IMR-90 (cell line): ENCODE data around the gene ZAP70. TPM values are rescaled to one million over a fixed set of nuclear protein-coding genes. Genes with fewer than 3 reads are reported as not detected.

Experiments used
- ATAC-seq: fragments of 200-7000 bp; cut with Tn5 transposase; 2 replicates; pipeline ENCODE4 v1.9.1; 2020; ENCODE audit warnings: low read depth, mild to moderate bottlenecking, moderate library complexity
- BruUV-seq: library from RNA; stranded (reverse); fragments of 400-500 nt; replicated peaks from 2 replicates; lab custom pipeline; 2021; lab: Mats Ljungman, UMichigan
- CTCF ChIA-PET: fragments of 300-600 bp; formaldehyde crosslinking; extraction: SDS; loops from one replicate; lab custom pipeline; 2021; ENCODE audit warnings: antibody characterized with exemption; lab: Yijun Ruan, JAX
- POLR2A ChIA-PET: fragments of 300-600 bp; sonication (Branson Sonifier 250); formaldehyde crosslinking; loops from one replicate; lab custom pipeline; 2022; ENCODE audit warnings: antibody characterized with exemption; ENCODE audit not compliant: unreplicated experiment; lab: Charles Lee
- DNase-seq: peaks from one replicate; pipeline ENCODE4 v3.0.0; 2013
- H2AFZ ChIP-seq: replicated peaks from 2 replicates; pipeline ENCODE3; 2013; ENCODE audit warnings: low read length, mild to moderate bottlenecking; ENCODE audit not compliant: poor library complexity
- H2AK5ac ChIP-seq: 2 replicates; pipeline ENCODE4 v1.6.1; 2013; ENCODE audit warnings: low read depth, low read length, inconsistent platforms
- H2AK9ac ChIP-seq: replicated peaks from 2 replicates; pipeline ENCODE3; 2013; ENCODE audit warnings: mild to moderate bottlenecking, low read depth, low read length, moderate library complexity; ENCODE audit not compliant: poor library complexity
- H2BK120ac ChIP-seq: 2 replicates; pipeline ENCODE4 v1.6.1; 2013; ENCODE audit warnings: low read depth, low read length, inconsistent platforms
- H2BK15ac ChIP-seq: 3 replicates; pipeline ENCODE4 v1.6.1; 2013; ENCODE audit warnings: low read depth, low read length, inconsistent platforms
- H2BK20ac ChIP-seq: 2 replicates; pipeline ENCODE4 v1.6.1; 2013; ENCODE audit warnings: low read depth, mild to moderate bottlenecking, inconsistent platforms, low read length, moderate library complexity
- H2BK5ac ChIP-seq: 2 replicates; pipeline ENCODE4 v1.6.1; 2013; ENCODE audit warnings: mild to moderate bottlenecking, low read depth, low read length, inconsistent platforms; ENCODE audit not compliant: poor library complexity, severe bottlenecking
- H3K14ac ChIP-seq: replicated peaks from 2 replicates; pipeline ENCODE4 v1.6.1; 2013; ENCODE audit warnings: low read depth, low read length, inconsistent platforms
- H3K18ac ChIP-seq: 2 replicates; pipeline ENCODE4 v1.6.1; 2013; ENCODE audit warnings: low read depth, low read length, control low read depth
- H3K23ac ChIP-seq: 2 replicates; pipeline ENCODE4 v1.6.1; 2013; ENCODE audit warnings: low read depth, low read length, inconsistent platforms
- H3K27ac ChIP-seq: 2 replicates; pipeline ENCODE4 v1.5.1; 2013; ENCODE audit warnings: mild to moderate bottlenecking, control low read depth, low read length; ENCODE audit not compliant: insufficient read depth
- H3K27me3 ChIP-seq: 2 replicates; pipeline ENCODE4 v1.6.1; 2013; ENCODE audit warnings: low read length; ENCODE audit not compliant: control insufficient read depth, insufficient read depth
- H3K36me3 ChIP-seq: 2 replicates; pipeline ENCODE4 v1.6.1; 2013; ENCODE audit warnings: low read length, mixed read lengths; ENCODE audit not compliant: control insufficient read depth, insufficient read depth
- H3K4ac ChIP-seq: 2 replicates; pipeline ENCODE4 v1.6.1; 2013; ENCODE audit warnings: low read depth, low read length, inconsistent platforms
- H3K4me1 ChIP-seq: 2 replicates; pipeline ENCODE4 v1.6.1; 2013; ENCODE audit warnings: low read length, mixed read lengths; ENCODE audit not compliant: control insufficient read depth, insufficient read depth
- H3K4me2 ChIP-seq: 2 replicates; pipeline ENCODE4 v1.6.1; 2013; ENCODE audit warnings: low read depth, mild to moderate bottlenecking, control low read depth, low read length, moderate library complexity
- H3K4me3 ChIP-seq: 2 replicates; pipeline ENCODE4 v1.5.1; 2013; ENCODE audit warnings: low read depth, mild to moderate bottlenecking, control low read depth, low read length, moderate library complexity; ENCODE audit not compliant: insufficient read depth
- H3K56ac ChIP-seq: 2 replicates; pipeline ENCODE4 v1.6.1; 2013; ENCODE audit warnings: low read length, inconsistent platforms; ENCODE audit not compliant: insufficient read depth; ENCODE audit errors: extremely low read depth
- H3K79me1 ChIP-seq, 2 experiments: 2 replicates each; pipeline ENCODE4 v1.6.1; 2013; ENCODE audit warnings: low read length in 2 of 2, inconsistent platforms in 1 of 2, low read depth in 1 of 2
- H3K9ac ChIP-seq: 2 replicates; pipeline ENCODE4 v1.6.1; 2013; ENCODE audit warnings: low read depth, low read length, control low read depth
- H3K9me1 ChIP-seq: 2 replicates; pipeline ENCODE4 v1.6.1; 2013; ENCODE audit warnings: low read length, inconsistent platforms; ENCODE audit not compliant: insufficient read depth
- H3K9me3 ChIP-seq: 2 replicates; pipeline ENCODE4 v1.6.1; 2013; ENCODE audit warnings: low read length; ENCODE audit not compliant: control insufficient read depth, insufficient read depth
- H4K20me1 ChIP-seq: 2 replicates; pipeline ENCODE4 v1.6.1; 2013; ENCODE audit warnings: low read length, inconsistent platforms; ENCODE audit not compliant: insufficient read depth
- H4K5ac ChIP-seq: 2 replicates; pipeline ENCODE4 v1.6.1; 2013; ENCODE audit warnings: mild to moderate bottlenecking, low read depth, low read length, control low read depth
- H4K8ac ChIP-seq, 2 experiments: 2 replicates each; pipeline ENCODE4 v1.6.1; 2013; ENCODE audit warnings: low read depth in 2 of 2, low read length in 2 of 2, control low read depth in 1 of 2, inconsistent platforms in 1 of 2
- H4K91ac ChIP-seq: 2 replicates; pipeline ENCODE4 v1.6.1; 2013; ENCODE audit warnings: low read depth, low read length, inconsistent platforms; ENCODE audit not compliant: insufficient read depth
- BHLHE40 ChIP-seq: fragments of 150-350 bp; IDR thresholded peaks from 2 replicates; pipeline ENCODE4 v1.6.1; 2016; ENCODE audit warnings: mild to moderate bottlenecking, low read depth, low read length
- CEBPB ChIP-seq: IDR thresholded peaks from 2 replicates; pipeline ENCODE4 v1.6.1; 2012; ENCODE audit warnings: low read depth, low read length, improper control_type of control experiment
- CHD1 ChIP-seq: IDR thresholded peaks from 2 replicates; pipeline ENCODE4 v1.6.1; 2012; ENCODE audit warnings: low read depth, low read length, improper control_type of control experiment
- CTCF ChIP-seq: conservative IDR thresholded peaks from 2 replicates; pipeline ENCODE4 v1.5.1; 2012; ENCODE audit warnings: mild to moderate bottlenecking, low read depth, low read length, improper control_type of control experiment
- ELK1 ChIP-seq: fragments of 150-350 bp; IDR thresholded peaks from 2 replicates; pipeline ENCODE4 v1.6.1; 2016; ENCODE audit warnings: low read depth, mild to moderate bottlenecking, low read length, moderate library complexity, borderline replicate concordance
- FOS ChIP-seq: fragments of 150-350 bp; IDR thresholded peaks from 2 replicates; pipeline ENCODE4 v1.6.1; 2016; ENCODE audit warnings: low read depth, low read length
- MAFK ChIP-seq: IDR thresholded peaks from 2 replicates; pipeline ENCODE4 v1.6.1; 2012; ENCODE audit warnings: low read depth, low read length, improper control_type of control experiment
- MAZ ChIP-seq: IDR thresholded peaks from 2 replicates; pipeline ENCODE4 v1.6.1; 2012; ENCODE audit warnings: low read depth, mild to moderate bottlenecking, low read length, improper control_type of control experiment, moderate library complexity, borderline replicate concordance
- MXI1 ChIP-seq: IDR thresholded peaks from 2 replicates; pipeline ENCODE4 v1.6.1; 2012; ENCODE audit warnings: low read depth, mild to moderate bottlenecking, low read length, moderate library complexity, borderline replicate concordance
- NFE2L2 ChIP-seq: fragments of 150-350 bp; IDR thresholded peaks from 2 replicates; pipeline ENCODE4 v1.6.1; 2016; ENCODE audit warnings: low read depth, mild to moderate bottlenecking, low read length
- POLR2A ChIP-seq: IDR thresholded peaks from 2 replicates; pipeline ENCODE4 v1.6.1; 2012; ENCODE audit warnings: mild to moderate bottlenecking, low read depth, low read length
- RAD21 ChIP-seq: IDR thresholded peaks from 2 replicates; pipeline ENCODE4 v1.6.1; 2012; ENCODE audit warnings: low read length, improper control_type of control experiment
- RCOR1 ChIP-seq: IDR thresholded peaks from 2 replicates; pipeline ENCODE4 v1.6.1; 2012; ENCODE audit warnings: mild to moderate bottlenecking, low read length, improper control_type of control experiment; ENCODE audit not compliant: insufficient replicate concordance
- RFX5 ChIP-seq: IDR thresholded peaks from 2 replicates; pipeline ENCODE4 v1.8.0; 2012; ENCODE audit warnings: low read depth, mild to moderate bottlenecking, low read length, moderate library complexity
- SMC3 ChIP-seq: fragments of 150-350 bp; IDR thresholded peaks from 2 replicates; pipeline ENCODE4 v1.6.1; 2016; ENCODE audit warnings: low read depth, mild to moderate bottlenecking, antibody characterized with exemption, low read length, moderate library complexity
- USF2 ChIP-seq: fragments of 150-350 bp; IDR thresholded peaks from 2 replicates; pipeline ENCODE4 v1.6.1; 2017; ENCODE audit warnings: mild to moderate bottlenecking, antibody characterized with exemption, low read length, low read depth
- dilution Hi-C: fragments of 300-500 bp; cut with HindIII; formaldehyde crosslinking; loops from one replicate; pipeline ENCODE4 v1.14.3; 2018; ENCODE audit warnings: low sequenced_read_pairs; ENCODE audit not compliant: unreplicated experiment
- in situ Hi-C: fragments of 300-500 bp; cut with MboI; formaldehyde crosslinking; loops from 3 replicates; pipeline ENCODE4 v1.14.3; 2019; ENCODE audit warnings: low sequenced_read_pairs, inconsistent platforms, mixed read lengths
- intact Hi-C: fragments of 100-400 bp; cut with micrococcal nuclease; formaldehyde crosslinking; loops from 2 replicates; pipeline ENCODE4 v1.10.0; 2022
- polyA plus RNA-seq, 3 experiments: library from polyadenylated mRNA; depleted of rRNA; stranded (reverse); fragments of >200 nt; gene quantifications; 2 replicates each; pipeline ENCODE4 v1.2.3, GENCODE V29; 2012; ENCODE audit warnings: low replicate concordance in 1 of 3
- total RNA-seq: library from RNA; depleted of rRNA; stranded (reverse); fragments of >200 nt; gene quantifications from 2 replicates; pipeline ENCODE4 v1.2.3, GENCODE V29; 2012

ZAP70 gene
- total and polyA plus RNA-seq, 2 of the 4 experiments (the other 2 are of a cell fraction): under 0.01 to 0.09 TPM

- no peak overlapping the region for H3K14ac ChIP-seq
- H4K20me1 ChIP-seq: no peaks in the 10 kb centered on the region
- dilution Hi-C loops: no loop called here
- no peaks in the 10 kb centered on the region for H3K27me3 ChIP-seq
- no peak overlapping the region for H3K9ac ChIP-seq
- H2BK120ac ChIP-seq: no peak overlapping the region
- H3K4me2 ChIP-seq: no peak overlapping the region
- H3K9me3 ChIP-seq: no peaks in the 10 kb centered on the region
- H2BK15ac ChIP-seq: no peak overlapping the region
- no peak overlapping the region for H3K27ac ChIP-seq
- no peak overlapping the region for H2BK20ac ChIP-seq
- H4K91ac ChIP-seq: no peak overlapping the region
- no TSS peak for BruUV-seq
- H3K79me1 ChIP-seq: peaks cover 0 to 17% of the 10 kb centered on the region in 2 experiments; a peak in 1 of 4 replicates
- no peak overlapping the region for H2AK9ac ChIP-seq
- DNase-seq: no peak
- POLR2A ChIA-PET: no interaction called here
- no peak for ATAC-seq
- H3K4me1 ChIP-seq: no peaks in the 10 kb centered on the region
- TF ChIP-seq POLR2A (no peak), MXI1 (no peak), NFE2L2 (no peak), FOS (no peak), CEBPB (no peak), SMC3 (no peak), BHLHE40 (no peak), MAFK (no peak), USF2 (no peak), RAD21 (no peak), CTCF (no peak), RCOR1 (no peak), MAZ (no peak), RFX5 (no peak), CHD1 (no peak), ELK1 (no peak)
- H2AK5ac ChIP-seq: no peak overlapping the region
- H3K23ac ChIP-seq: no peak overlapping the region
- no peak overlapping the region for H3K4me3 ChIP-seq
- intact Hi-C loops: no loop called here
- H2BK5ac ChIP-seq: no peak overlapping the region
- H4K5ac ChIP-seq: no peak overlapping the region
- H3K18ac ChIP-seq: no peak overlapping the region
- H3K9me1 ChIP-seq: peaks cover 21% of the 10 kb centered on the region; the same call in 1 of the 2 replicates
- no peak overlapping the region for H2AFZ ChIP-seq
- H3K56ac ChIP-seq: no peak overlapping the region
- peaks cover 16% of the 10 kb centered on the region for H3K36me3 ChIP-seq
- in situ Hi-C loops: no loop called here
- H3K4ac ChIP-seq: no peak overlapping the region
- CTCF ChIA-PET: no interaction called here
- no peak overlapping the region for H4K8ac ChIP-seq
Observed at GRCh38 chr2:97784953-97785352, 71.6 kb downstream of the ZAP70 start.
